ENCODE data around the gene CHCT1. TPM values are rescaled to one million over a fixed set of nuclear protein-coding genes. Genes with fewer than 3 reads are reported as not detected.

The CHCT1 gene
- polyA plus RNA-seq, 1 of the 3 experiments (the other 2 are of a cell fraction) = not detected

- Histone ChIP-seq H3K4me1 (ENCODE audit: control insufficient read depth in 1 of 2, insufficient read depth in 2 of 2, low read depth in 1 of 2, low read length in 1 of 2) (no peaks in the 10 kb centered on the region), H3K79me2 (ENCODE audit: insufficient read depth) (no peaks in the 10 kb centered on the region), H4K20me1 (ENCODE audit: insufficient read depth) (no peaks in the 10 kb centered on the region), H3K36me3 (replicated peaks in 1 of 2; ENCODE audit: control insufficient read depth in 1 of 2, insufficient read depth in 2 of 2, low read length in 1 of 2) (no peaks in the 10 kb centered on the region), H3K9me2 (no peaks in the 10 kb centered on the region), H3K4me2 (no peak overlapping the region), H3K27ac (ENCODE audit: low read depth in 2 of 2, low read length in 1 of 2) (no peak overlapping the region), H3K9ac (no peak overlapping the region), H2AFZ (ENCODE audit: low read depth) (no peak overlapping the region), H3F3A (replicated peaks; ENCODE audit: insufficient read depth) (no peaks in the 10 kb centered on the region), H3K9me3 (no peaks in the 10 kb centered on the region), H3K4me3 (ENCODE audit: low read depth in 2 of 2, low read length in 1 of 2) (no peak overlapping the region), H3K27me3 (ENCODE audit: insufficient read depth) (no peaks in the 10 kb centered on the region)
- 83% methylated on average over 3 of the region's 3 CpGs for WGBS (ENCODE audit: low lambda C conversion rate)
- POLR2A ChIA-PET = no interaction called here
- TF ChIP-seq USF2 (IDR thresholded peaks at IDR 0.05; ENCODE audit: borderline replicate concordance, low read depth, low read length) = no peak
- no peak for TF ChIP-seq MXI1 (IDR thresholded peaks at IDR 0.05; ENCODE audit: low read depth, low read length)
- TF ChIP-seq MEF2A (IDR thresholded peaks at IDR 0.05; ENCODE audit: borderline replicate concordance, low read depth) = no peak
- no peak for TF ChIP-seq TCF12 (IDR thresholded peaks at IDR 0.05)
- no peak for TF ChIP-seq FOSL2 (IDR thresholded peaks at IDR 0.05; ENCODE audit: borderline replicate concordance, low read depth)
- TF ChIP-seq RXRA (IDR thresholded peaks at IDR 0.05; ENCODE audit: borderline replicate concordance, low read depth) = no peak
- no peak for TF ChIP-seq POLR2AphosphoS5 (IDR thresholded peaks at IDR 0.05; ENCODE audit: low read depth, low read length)
- TF ChIP-seq FOXM1 (IDR thresholded peaks at IDR 0.05; ENCODE audit: low read depth) = no peak
- TF ChIP-seq TAF1 (IDR thresholded peaks at IDR 0.05; ENCODE audit: borderline replicate concordance, low read depth, low read length) = no peak
- no peak for TF ChIP-seq ELF1 (IDR thresholded peaks at IDR 0.05)
- TF ChIP-seq SIN3A (IDR thresholded peaks at IDR 0.05; ENCODE audit: borderline replicate concordance, low read depth, low read length) = no peak
- TF ChIP-seq EZH2phosphoT487 (IDR thresholded peaks at IDR 0.05; ENCODE audit: borderline replicate concordance, low read depth) = no peak
- no peak for TF ChIP-seq NRF1 (IDR thresholded peaks at IDR 0.05; ENCODE audit: low read depth, low read length)
- no peak for TF ChIP-seq EP300 (IDR thresholded peaks at IDR 0.05; ENCODE audit: borderline replicate concordance in 1 of 2, low read depth in 1 of 2, low read length in 1 of 2)
- TF ChIP-seq TEAD4 (IDR thresholded peaks at IDR 0.05; ENCODE audit: borderline replicate concordance, insufficient read depth) = no peak
- TF ChIP-seq ZBTB33 (IDR thresholded peaks at IDR 0.05; ENCODE audit: borderline replicate concordance, low read depth) = no peak
- no peak for TF ChIP-seq CTCF (IDR thresholded peaks at IDR 0.05)
- TF ChIP-seq YY1 (IDR thresholded peaks at IDR 0.05; ENCODE audit: low read depth) = no peak
- DNase-seq = no peak
- CTCF ChIA-PET = interaction anchor here (1.4 to 15.2 kb wide), 2 partner anchors 9 to 182 kb away, joined by 5 to 128 read pairs; partner anchors contain the start of gene CHCT1
Observed at GRCh38 chr17:60412701-60413100, 9.6 kb upstream of the CHCT1 start.
